IPS-18c (cell line): Measurements from ENCODE around the gene SERAC1.

ENCODE experiments used
- H3K4me3 ChIP-seq: 2 replicates; pipeline ENCODE4 v1.7.0; 2013; ENCODE audit warnings: low read depth, mild to moderate bottlenecking, low read length, moderate library complexity; ENCODE audit not compliant: insufficient read depth
- H3K9me3 ChIP-seq: one replicate; pipeline ENCODE4 v1.6.1; 2013; ENCODE audit warnings: mild to moderate bottlenecking, low read length, moderate library complexity; ENCODE audit not compliant: control insufficient read depth, insufficient read depth

Gene SERAC1

DNA sequence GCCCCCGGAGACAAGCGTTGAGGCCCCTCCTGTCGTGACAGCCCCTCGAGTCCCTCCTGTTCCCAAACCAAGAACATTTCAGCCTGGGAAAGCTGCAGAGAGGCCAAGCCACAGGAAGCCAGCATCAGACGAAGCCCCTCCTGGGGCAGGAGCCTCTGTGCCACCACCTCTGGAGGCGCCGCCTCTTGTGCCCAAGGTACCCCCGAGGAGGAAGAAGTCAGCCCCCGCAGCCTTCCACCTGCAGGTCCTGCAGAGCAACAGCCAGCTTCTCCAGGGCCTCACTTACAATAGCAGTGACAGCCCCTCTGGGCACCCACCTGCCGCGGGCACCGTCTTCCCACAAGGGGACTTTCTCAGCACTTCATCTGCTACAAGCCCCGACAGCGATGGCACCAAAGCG lies 72.4 kb downstream of the SERAC1 start:
- no peaks in the 10 kb centered on the region for H3K9me3 ChIP-seq

DNA sequence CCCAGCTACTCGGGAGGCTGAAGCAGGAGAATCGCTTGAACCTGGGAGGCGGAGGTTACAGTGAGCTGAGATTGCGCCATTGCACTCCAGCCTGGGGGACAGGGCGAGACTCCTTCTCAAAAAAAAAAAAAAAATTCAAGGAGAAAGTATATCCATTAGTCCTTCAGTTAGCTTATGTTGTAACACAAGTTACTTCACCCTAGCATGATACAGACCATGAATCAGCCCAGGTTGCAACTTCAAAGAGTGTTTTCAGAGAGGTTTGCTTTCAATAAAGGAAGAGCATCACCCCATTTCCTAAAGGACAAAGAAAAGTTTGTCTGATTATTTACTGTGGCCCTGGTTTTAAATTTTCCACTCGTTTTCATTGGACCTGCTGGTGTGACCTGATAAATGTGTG lies 73.0 kb downstream of the SERAC1 start:
- no peak overlapping the region for H3K4me3 ChIP-seq
- H3K9me3 ChIP-seq, result no peaks in the 10 kb centered on the region

More for the DNA sequence above, 72.4 kb downstream of the SERAC1 start:
- H3K4me3 ChIP-seq, result no peak overlapping the region

DNA sequence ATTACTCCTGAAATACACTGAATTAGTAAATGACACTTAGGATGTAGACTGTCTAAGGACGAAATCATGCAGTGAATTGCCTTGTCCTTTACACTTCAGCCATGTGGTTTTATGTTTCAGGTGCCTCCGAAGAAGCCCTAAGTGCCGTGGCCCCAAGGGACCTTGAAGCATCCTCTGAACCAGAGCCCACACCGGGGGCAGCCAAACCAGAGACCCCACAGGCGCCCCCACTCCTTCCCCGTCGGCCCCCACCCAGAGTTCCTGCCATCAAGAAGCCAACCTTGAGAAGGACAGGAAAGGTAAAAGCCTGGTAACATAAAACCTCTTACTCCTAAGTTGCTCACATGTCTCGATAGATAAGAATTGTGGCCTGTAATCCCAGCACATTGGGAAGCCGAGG lies 75.3 kb downstream of the SERAC1 start:
- no peaks in the 10 kb centered on the region for H3K9me3 ChIP-seq
- H3K4me3 ChIP-seq, result no peak overlapping the region

DNA sequence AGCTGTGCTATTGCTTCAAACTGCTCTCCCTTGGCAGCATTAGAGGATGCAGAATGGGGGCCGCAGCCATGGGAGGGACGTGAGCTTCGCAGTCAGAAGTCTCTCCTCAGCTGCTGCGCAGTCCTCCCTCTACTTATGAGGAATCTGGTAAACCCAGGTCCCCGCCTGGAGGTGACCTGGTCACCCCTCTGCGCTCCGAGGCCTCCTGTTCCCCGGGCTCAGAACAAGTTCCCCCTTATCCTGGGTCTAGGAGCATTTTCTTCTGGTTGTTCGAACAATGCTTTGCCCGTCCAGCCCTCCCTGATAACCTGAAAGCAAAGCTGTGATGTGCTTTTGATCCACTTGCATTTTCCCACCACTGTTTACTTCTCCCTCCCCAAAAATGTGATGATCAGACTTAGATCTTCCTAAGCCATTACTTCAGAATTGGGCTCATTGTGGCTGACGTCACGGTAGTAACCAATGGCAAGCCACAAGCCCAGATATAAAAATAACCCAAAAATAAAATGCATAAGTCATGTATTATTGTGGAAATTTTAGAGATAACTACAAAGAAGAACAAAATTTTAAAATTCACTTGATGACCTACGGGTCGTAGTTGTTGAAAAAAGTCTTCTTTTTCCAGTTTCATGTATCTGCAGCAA lies 80.7 kb downstream of the SERAC1 start:
- no peak overlapping the region for H3K4me3 ChIP-seq
- H3K9me3 ChIP-seq, result no peaks in the 10 kb centered on the region

DNA sequence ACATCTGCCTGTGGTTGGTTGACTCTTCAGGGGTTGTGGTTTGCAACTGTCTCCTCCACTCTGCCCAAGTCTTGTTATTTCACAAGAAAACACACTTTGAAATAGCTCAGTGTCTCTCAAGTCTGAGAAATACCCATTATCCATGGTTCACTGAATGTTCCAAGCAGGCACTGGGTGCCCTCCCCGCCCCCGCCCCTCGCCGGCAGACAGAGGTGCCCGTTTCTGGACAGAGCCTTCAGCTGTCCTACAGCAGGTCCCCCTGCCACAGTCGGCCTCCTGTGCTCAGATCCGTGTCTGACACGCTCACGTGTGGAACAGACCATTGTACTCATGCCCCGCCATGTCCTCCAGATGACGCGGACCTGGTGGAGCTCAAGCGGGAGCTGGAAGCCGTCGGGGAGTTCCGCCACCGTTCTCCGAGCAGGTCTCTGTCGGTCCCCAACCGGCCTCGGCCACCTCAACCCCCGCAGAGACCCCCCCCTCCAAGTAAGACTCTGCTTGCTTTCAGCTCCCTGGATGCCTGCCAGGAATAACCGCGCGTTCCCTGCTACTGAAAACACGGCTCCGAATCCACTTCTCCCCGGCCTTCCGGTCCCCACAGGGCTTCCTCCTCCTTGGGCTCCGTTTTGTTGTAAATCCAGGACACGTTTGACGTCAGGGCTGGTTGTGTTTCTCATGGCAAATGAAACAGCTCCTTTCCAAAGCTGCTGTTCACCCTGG lies 81.4 kb downstream of the SERAC1 start:
- no peak overlapping the region for H3K4me3 ChIP-seq
- no peaks in the 10 kb centered on the region for H3K9me3 ChIP-seq

DNA sequence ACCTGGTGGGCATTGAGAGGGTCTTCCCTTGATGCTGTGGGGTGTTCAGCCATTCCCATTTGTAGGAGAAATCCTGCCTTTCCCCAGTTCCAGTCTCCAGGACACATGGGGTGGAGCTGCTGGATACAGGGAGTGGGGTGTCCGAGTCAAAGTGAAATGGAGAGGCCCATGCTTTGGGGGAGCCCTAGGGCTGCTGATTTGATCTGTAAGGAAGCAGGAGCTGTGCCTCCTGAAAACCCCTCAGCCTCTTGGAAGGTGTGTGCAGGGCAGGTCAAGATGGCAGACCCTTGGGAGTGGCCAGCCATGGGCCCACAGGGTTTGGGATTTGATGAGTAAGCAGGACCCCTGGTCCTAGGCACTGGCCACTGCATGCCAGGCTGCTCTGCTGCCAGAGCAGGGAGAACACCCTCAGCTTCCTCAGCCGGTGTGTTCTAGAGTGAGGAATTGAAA lies 82.0 kb downstream of the SERAC1 start:
- Histone ChIP-seq H3K9me3 (no peaks in the 10 kb centered on the region), H3K4me3 (no peak overlapping the region)

DNA sequence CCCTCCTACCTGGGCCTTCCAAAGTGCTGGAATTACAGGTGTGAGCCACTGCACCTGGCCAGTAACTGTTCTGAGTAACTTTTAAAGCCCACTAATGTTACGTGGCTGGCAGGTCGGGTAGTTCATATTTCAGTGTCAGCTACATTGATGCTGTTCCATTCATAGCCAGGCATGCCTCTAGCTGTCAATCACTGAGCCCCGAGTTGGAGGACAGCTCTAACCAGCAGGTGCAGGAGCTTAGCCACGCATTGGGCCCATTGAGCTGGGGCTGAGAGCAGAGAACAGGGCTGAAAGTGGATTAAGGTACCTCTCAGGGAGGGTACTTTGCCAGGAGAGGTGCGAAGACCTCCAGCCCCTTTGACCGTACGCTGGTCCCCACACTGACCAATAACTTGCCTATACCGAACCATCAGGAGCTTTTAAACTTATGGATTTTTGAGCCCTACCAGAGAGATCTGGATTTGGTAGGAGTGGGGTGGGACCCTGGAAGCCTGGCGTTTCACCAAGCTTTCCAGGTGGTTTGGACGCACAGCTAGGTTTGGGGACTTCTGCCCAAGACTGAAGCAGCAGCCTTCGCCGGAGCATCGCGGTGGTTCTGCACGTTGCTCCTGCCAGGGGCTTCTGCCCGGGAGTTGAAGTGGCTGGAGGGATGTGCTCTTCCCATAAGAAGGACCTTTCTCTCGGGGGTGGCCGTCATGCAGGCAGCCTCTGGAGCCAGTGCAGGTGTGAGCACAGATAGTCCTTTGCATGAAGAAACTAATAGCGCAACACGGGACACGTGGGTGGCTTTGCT lies 82.6 kb downstream of the SERAC1 start:
- H3K9me3 ChIP-seq, result no peaks in the 10 kb centered on the region
- H3K4me3 ChIP-seq, result no peak overlapping the region; the same call in 1 of the 2 replicates

DNA sequence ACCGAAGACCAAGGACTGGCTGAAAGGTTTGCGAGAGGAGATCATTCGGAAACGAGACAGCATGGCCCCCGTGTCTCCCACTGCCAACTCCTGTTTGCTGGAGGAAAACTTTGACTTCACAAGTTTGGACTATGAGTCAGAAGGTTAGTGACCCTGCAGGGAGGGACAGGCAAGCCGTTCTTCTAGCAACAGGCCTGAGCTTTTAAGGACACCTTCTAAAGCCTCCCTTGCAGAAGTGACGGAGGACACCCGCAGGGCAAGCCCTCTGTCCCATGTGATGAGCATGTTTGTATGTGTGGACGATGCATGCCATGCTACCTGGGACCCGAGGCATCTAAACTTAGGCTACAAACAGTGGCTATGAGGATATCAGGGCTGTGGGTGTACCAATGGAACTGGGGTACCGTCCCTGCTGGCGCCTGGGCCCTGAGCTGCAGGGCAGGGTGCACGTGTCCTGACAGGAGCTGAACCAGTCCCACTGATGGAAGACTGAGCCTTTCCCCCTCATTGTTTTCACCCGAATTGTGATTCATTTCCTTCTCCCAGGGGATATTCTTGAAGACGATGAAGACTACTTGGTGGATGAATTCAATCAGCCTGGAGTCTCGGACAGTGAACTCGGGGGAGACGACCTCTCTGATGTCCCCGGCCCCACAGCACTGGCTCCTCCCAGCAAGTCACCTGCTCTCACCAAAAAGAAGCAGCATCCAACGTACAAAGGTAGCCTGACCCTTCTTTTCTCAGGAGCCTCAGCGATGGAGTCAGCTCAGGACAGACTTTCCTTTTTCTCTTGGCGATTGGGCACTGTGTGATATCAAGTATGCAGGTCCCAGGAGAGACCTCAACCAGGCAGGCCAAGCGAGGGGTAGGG lies 84.4 kb downstream of the SERAC1 start:
- no peaks in the 10 kb centered on the region for H3K9me3 ChIP-seq

DNA sequence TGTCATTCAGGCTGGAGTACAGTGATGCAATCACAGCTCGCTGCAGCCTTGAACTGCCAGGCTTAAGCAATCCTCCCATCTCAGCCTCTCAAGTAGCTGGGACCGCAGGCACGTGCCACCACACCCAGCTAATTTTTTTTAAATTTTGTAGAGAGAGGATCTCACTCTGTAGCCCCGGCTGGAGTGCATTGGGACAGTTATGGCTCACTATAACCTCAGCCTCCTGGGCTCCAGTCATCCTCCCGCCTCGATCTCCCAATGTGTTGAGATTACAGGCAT lies 86.5 kb downstream of the SERAC1 start:
- no peak overlapping the region for H3K4me3 ChIP-seq
- H3K9me3 ChIP-seq, result no peaks in the 10 kb centered on the region

More for the DNA sequence above, 84.4 kb downstream of the SERAC1 start:
- H3K4me3 ChIP-seq, result no peak overlapping the region

DNA sequence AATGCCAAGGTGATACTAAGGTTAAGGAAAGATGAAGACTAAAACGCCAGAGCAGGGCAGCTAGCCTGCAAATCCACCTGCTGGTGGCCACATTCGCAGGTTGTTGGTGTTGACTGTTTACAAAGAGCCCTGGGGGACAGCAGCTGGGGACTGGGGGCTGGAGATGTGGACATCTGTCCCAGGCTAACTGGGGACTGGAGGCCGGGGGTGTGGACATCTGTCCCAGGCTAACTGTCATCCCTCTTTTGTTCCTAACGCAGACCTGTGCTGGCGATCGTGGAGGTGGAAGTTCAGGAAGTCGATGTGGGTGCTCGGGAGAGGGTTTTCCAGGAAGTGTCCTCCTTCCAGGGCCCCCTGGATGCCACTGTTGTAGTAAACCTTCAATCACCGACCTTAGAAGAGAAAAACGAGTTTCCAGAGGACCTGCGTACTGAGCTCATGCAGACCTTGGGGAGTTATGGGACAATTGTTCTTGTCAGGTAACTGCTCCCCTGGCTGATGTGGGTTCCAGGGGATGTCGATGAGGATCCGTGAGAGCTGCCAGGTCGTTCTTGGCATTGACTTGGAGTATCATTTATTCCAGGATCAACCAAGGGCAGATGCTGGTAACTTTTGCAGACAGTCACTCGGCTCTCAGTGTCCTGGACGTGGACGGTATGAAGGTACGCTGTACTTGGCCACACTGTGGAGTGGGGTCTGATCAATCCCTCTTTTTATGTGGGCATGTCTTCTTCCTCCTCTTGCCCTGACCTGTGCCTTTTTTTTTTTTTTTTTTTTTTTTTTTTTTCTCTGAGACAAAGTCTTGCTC lies 87.0 kb downstream of the SERAC1 start:
- no peaks in the 10 kb centered on the region for H3K9me3 ChIP-seq
- no peak overlapping the region for H3K4me3 ChIP-seq

DNA sequence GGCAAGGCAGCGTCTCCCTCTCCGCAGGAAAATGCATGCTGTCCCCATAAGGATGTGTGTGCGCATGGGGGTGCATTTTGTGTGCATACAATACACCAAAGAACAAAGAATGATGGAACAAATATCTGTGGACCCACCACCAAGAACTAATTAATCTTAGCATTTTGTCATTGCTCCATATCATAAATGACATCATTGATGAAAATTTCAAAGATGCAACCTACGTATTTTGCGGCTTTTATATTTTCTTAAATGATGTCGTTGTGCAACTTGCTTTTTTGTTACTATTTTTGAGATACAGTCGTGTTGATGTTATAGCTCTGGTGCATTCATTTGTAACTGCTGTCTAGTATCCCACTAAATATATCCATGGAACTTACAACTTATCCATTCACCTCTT lies 89.7 kb downstream of the SERAC1 start:
- Histone ChIP-seq H3K9me3 (no peaks in the 10 kb centered on the region), H3K4me3 (no peak overlapping the region)

DNA sequence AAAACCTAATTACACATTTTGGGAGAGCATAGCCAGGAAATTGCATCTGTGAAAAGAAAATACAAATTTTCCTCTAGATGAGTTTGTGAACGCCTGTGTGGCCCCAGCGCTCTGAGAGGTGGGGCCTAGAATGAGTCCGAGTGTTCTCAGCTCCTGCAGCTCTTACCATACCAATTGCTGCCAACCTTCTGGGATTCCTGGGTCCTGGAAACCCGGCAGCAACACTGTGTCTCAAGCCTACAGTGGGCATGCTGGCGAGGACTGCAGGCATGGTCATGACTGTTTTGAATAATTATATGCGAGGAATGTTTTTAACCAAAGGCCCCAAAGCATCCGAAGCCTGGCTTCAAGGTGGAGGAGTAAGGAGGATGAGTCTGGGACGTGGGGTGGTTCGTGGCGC lies 90.4 kb downstream of the SERAC1 start:
- Histone ChIP-seq H3K9me3 (no peaks in the 10 kb centered on the region), H3K4me3 (no peak overlapping the region)

DNA sequence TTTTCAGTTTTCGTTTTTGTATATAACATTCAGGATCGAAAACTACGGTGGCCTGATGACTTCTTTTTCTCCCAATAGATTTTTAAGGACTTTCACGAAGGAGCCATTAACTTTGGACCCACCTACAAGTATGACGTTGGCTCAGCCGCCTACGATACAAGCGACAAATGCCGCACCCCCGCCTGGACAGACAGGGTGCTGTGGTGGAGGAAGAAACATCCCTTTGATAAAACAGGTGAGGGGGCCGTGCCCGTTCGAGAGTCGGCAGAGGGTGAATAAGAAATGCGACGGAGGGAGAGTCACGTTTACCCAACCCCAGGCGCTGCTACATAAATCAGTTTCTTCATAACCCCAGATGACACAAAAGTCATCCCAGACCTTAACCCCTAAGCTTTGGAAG lies 91.5 kb downstream of the SERAC1 start:
- Histone ChIP-seq H3K9me3 (no peaks in the 10 kb centered on the region), H3K4me3 (no peak overlapping the region)

DNA sequence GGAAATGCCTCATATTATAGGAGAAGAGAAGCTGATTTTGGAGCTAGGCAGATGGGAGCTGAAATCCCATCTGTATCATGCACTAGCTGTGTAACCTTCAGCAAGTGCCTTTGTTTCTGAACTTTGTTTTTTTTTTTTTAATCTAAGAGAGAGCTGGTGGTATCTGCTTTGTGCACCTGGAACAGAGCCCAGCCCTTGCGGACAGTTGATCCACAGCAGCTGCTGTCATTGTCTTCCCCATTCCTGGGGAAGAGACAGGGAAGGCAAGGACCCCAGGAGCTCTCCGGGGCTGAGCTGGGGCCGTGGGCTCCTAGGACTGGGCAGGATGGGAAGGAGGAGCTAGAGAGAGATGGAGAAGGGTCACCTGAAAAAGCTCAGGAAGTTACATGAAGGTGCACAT lies 94.3 kb downstream of the SERAC1 start:
- Histone ChIP-seq H3K4me3 (no peak overlapping the region), H3K9me3 (no peaks in the 10 kb centered on the region)

DNA sequence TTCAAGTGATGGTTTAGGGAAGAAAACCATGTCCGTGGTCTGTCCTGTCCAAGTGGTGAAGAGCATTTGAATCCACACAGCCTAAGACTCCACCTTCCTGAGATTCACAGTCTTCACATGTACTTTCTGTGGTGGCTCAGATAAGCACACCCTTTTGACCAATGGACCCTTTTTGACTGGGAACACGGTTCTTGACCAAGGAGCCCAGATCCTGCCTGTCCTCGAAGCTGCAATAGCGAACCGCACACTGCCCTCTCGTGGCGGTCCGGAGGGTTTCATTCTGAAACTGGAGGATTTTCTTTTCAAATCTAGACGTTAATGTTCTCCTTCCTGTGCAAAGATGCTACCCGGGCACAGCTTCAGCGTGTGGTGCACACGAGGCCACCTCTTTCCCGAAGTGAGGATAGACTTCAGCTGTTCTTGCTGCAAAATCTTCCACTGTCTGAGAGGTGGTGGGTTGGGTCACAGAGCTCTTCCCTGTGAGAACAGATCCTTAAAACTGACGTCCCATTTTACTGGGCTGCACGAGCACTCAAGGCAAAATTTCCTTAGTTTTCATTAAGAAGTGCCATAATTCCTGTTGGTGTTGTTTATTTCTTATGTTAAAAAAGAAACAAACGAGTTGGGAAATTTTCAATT lies 95.9 kb downstream of the SERAC1 start:
- Histone ChIP-seq H3K9me3 (peaks cover 2% of the 10 kb centered on the region), H3K4me3 (no peak overlapping the region)
